Stimulated activated naive CD8-positive, alpha-beta T cell treated with anti-CD3 and anti-CD28 coated beads, Interleukin-15, amount 100 ng/mL, for 72 hours (primary cell): Measurements from ENCODE around the gene PABPC1L.
A peak's percentile ranks its signal among the peaks of the same experiment; 100 is the strongest.
"Not testable (repeated sequence)": the region's sequence is repeated elsewhere in the genome, so short reads cannot be mapped to it uniquely, and the experiment has no call there.

Experiments used
- ATAC-seq: fragments of 150-1000 bp; cut with Tn5 transposase; 2 replicates; pipeline ENCODE4 v1.10.0; 2021; ENCODE audit warnings: mild to moderate bottlenecking, moderate library complexity
- DNase-seq, 2 donors: peaks; one replicate each; pipeline ENCODE4 v3.0.0; 2021 to 2022
- H3K27ac Mint-ChIP-seq, 2 donors: one replicate each; pipeline ENCODE4 v1.8.0; 2022; ENCODE audit warnings: mild to moderate bottlenecking in 2 of 2, mixed read lengths in 2 of 2, moderate library complexity in 2 of 2
- H3K27me3 Mint-ChIP-seq: one replicate; pipeline ENCODE4 v1.8.0; 2022; ENCODE audit warnings: mixed read lengths
- H3K4me1 Mint-ChIP-seq: one replicate; pipeline ENCODE4 v1.8.0; 2022; ENCODE audit warnings: mild to moderate bottlenecking, mixed read lengths
- H3K4me3 Mint-ChIP-seq, 2 donors: one replicate each; pipeline ENCODE4 v1.8.0; 2022; ENCODE audit warnings: mild to moderate bottlenecking in 2 of 2, mixed read lengths in 2 of 2, moderate library complexity in 1 of 2
- H3K9me3 Mint-ChIP-seq, 2 donors: one replicate each; pipeline ENCODE4 v1.8.0; 2022; ENCODE audit warnings: mixed read lengths in 2 of 2

The PABPC1L gene

GRCh38 chr20:44909872-44910689, at the start of gene PABPC1L:
Gene PABPC1L (plus strand): TSS chr20:44910060. CDS start chr20:44910144, 84 bp downstream.
- Mint-ChIP-seq H3K27ac (peak within 1 kb of the TSS; percentile 84 to 95), H3K27me3 (no peaks in the 10 kb centered on the region), H3K9me3 (no peaks in the 10 kb centered on the region), H3K4me3 (peak within 1 kb of the TSS; percentile 91 to 95), H3K4me1 (peaks cover 42% of the 10 kb centered on the region)
- DNase-seq: peak; percentile 71 to 74
- ATAC-seq: peak; percentile 91

- H3K27me3 Mint-ChIP-seq: no peaks in the 10 kb centered on the region
- H3K27ac Mint-ChIP-seq: no peak overlapping the region
- no peak for ATAC-seq
- peaks cover 36% of the 10 kb centered on the region for H3K4me1 Mint-ChIP-seq
- peaks cover 0 to 2% of the 10 kb centered on the region in 2 donors for H3K9me3 Mint-ChIP-seq
- H3K4me3 Mint-ChIP-seq: no peak overlapping the region
- no peak for DNase-seq
These were observed 48.3 kb upstream of the PABPC1L start for GRCh38 chr20:44861531-44862006.

- Mint-ChIP-seq H3K4me1 (peaks cover 37% of the 10 kb centered on the region), H3K27ac (peak overlapping the region in 1 of 2 donors; percentile 1), H3K4me3 (no peak overlapping the region), H3K27me3 (no peaks in the 10 kb centered on the region), H3K9me3 (no peaks in the 10 kb centered on the region)
- ATAC-seq (no peak), DNase-seq (no peak)
These were observed 47.6 kb upstream of the PABPC1L start for GRCh38 chr20:44862286-44862685.

- H3K27ac Mint-ChIP-seq, H3K4me3 Mint-ChIP-seq, ATAC-seq, H3K9me3 Mint-ChIP-seq, DNase-seq, H3K27me3 Mint-ChIP-seq: not testable (repeated sequence)
- H3K4me1 Mint-ChIP-seq: peaks cover 42% of the 10 kb centered on the region
These were observed 46.3 kb upstream of the PABPC1L start for GRCh38 chr20:44863365-44864084.

GRCh38 chr20:44864493-44864892, 45.4 kb upstream of the PABPC1L start:
- DNase-seq, ATAC-seq, H3K4me3 Mint-ChIP-seq: not testable (repeated sequence)

GRCh38 chr20:44866703-44867335, 43.0 kb upstream of the PABPC1L start:
- peaks cover 8% of the 10 kb centered on the region for H3K27me3 Mint-ChIP-seq
- H3K27ac Mint-ChIP-seq: no peak overlapping the region
- peak overlapping the region; percentile 69 to 79 for H3K4me3 Mint-ChIP-seq
- no peaks in the 10 kb centered on the region for H3K9me3 Mint-ChIP-seq
- ATAC-seq (no peak), DNase-seq (no peak)
- peaks cover 27% of the 10 kb centered on the region for H3K4me1 Mint-ChIP-seq

More at GRCh38 chr20:44864493-44864892, 45.4 kb upstream of the PABPC1L start:
- H3K27me3 Mint-ChIP-seq, H3K27ac Mint-ChIP-seq, H3K9me3 Mint-ChIP-seq: not testable (repeated sequence)
- peaks cover 34% of the 10 kb centered on the region for H3K4me1 Mint-ChIP-seq

GRCh38 chr20:44869471-44869870, 40.4 kb upstream of the PABPC1L start:
- no peak overlapping the region for H3K27ac Mint-ChIP-seq
- ATAC-seq: no peak
- no peak overlapping the region for H3K4me3 Mint-ChIP-seq
- peaks cover 8% of the 10 kb centered on the region for H3K27me3 Mint-ChIP-seq
- peaks cover 11% of the 10 kb centered on the region for H3K4me1 Mint-ChIP-seq
- H3K9me3 Mint-ChIP-seq: no peaks in the 10 kb centered on the region
- no peak for DNase-seq

GRCh38 chr20:44882360-44882759, 27.5 kb upstream of the PABPC1L start:
- not testable (repeated sequence) for H3K27ac Mint-ChIP-seq, ATAC-seq, DNase-seq, H3K27me3 Mint-ChIP-seq, H3K4me3 Mint-ChIP-seq, H3K9me3 Mint-ChIP-seq
- peaks cover 38% of the 10 kb centered on the region for H3K4me1 Mint-ChIP-seq

GRCh38 chr20:44883214-44883902, 26.5 kb upstream of the PABPC1L start:
- H3K27me3 Mint-ChIP-seq: no peaks in the 10 kb centered on the region
- no peak for DNase-seq
- no peak overlapping the region for H3K4me3 Mint-ChIP-seq
- no peaks in the 10 kb centered on the region for H3K9me3 Mint-ChIP-seq
- peaks cover 46% of the 10 kb centered on the region for H3K4me1 Mint-ChIP-seq
- no peak for ATAC-seq
- peak overlapping the region; percentile 22 to 51 for H3K27ac Mint-ChIP-seq

- DNase-seq (no peak), ATAC-seq (peak; percentile 65)
- H3K27me3 Mint-ChIP-seq: no peaks in the 10 kb centered on the region
- H3K27ac Mint-ChIP-seq: peak overlapping the region; percentile 6 to 30
- H3K9me3 Mint-ChIP-seq: no peaks in the 10 kb centered on the region
- H3K4me3 Mint-ChIP-seq: peak overlapping the region; percentile 84 to 97
- H3K4me1 Mint-ChIP-seq: peaks cover 62% of the 10 kb centered on the region
These were observed 24.9 kb upstream of the PABPC1L start for GRCh38 chr20:44884907-44885391.

- Mint-ChIP-seq H3K27ac (peak within 1 kb of the TSS; percentile 97 to 98), H3K9me3 (no peaks in the 10 kb centered on the region), H3K4me3 (peak within 1 kb of the TSS; percentile 97 to 98), H3K4me1 (peaks cover 65% of the 10 kb centered on the region), H3K27me3 (no peaks in the 10 kb centered on the region)
- peak; percentile 96 to 98 for DNase-seq
- ATAC-seq: peak; percentile 97
These were observed 24.2 kb upstream of the PABPC1L start, which contains the start of gene YWHAB for GRCh38 chr20:44885392-44886265. Gene YWHAB (plus strand): TSS chr20:44885705. CDS start chr20:44901534, 15,829 bp downstream.

- DNase-seq: no peak
- Mint-ChIP-seq H3K9me3 (no peaks in the 10 kb centered on the region), H3K4me3 (peak overlapping the region; percentile 97 to 98), H3K4me1 (peaks cover 70% of the 10 kb centered on the region), H3K27me3 (no peaks in the 10 kb centered on the region), H3K27ac (peak overlapping the region; percentile 97 to 98)
- ATAC-seq: no peak
These were observed 23.6 kb upstream of the PABPC1L start for GRCh38 chr20:44886266-44886651.

GRCh38 chr20:44886828-44887227, 23.0 kb upstream of the PABPC1L start:
- Mint-ChIP-seq H3K27me3 (no peaks in the 10 kb centered on the region), H3K27ac (peak overlapping the region; percentile 78 to 98), H3K4me1 (peaks cover 70% of the 10 kb centered on the region), H3K4me3 (peak overlapping the region; percentile 97 to 98), H3K9me3 (no peaks in the 10 kb centered on the region)
- DNase-seq (no peak), ATAC-seq (no peak)

- no peak for ATAC-seq
- Mint-ChIP-seq H3K9me3 (no peaks in the 10 kb centered on the region), H3K4me1 (peaks cover 76% of the 10 kb centered on the region), H3K27me3 (no peaks in the 10 kb centered on the region), H3K4me3 (peak overlapping the region; percentile 97 to 98), H3K27ac (peak overlapping the region in 1 of 2 donors; percentile 15)
- DNase-seq: no peak
These were observed 22.4 kb upstream of the PABPC1L start for GRCh38 chr20:44887466-44887865.
